ENCODE data around the gene GSTT4. TPM values are rescaled to one million over a fixed set of nuclear protein-coding genes. Genes with fewer than 3 reads are reported as not detected.

The GSTT4 gene
- total RNA-seq, 1 experiment from 2014 or later = not detected

DNA sequence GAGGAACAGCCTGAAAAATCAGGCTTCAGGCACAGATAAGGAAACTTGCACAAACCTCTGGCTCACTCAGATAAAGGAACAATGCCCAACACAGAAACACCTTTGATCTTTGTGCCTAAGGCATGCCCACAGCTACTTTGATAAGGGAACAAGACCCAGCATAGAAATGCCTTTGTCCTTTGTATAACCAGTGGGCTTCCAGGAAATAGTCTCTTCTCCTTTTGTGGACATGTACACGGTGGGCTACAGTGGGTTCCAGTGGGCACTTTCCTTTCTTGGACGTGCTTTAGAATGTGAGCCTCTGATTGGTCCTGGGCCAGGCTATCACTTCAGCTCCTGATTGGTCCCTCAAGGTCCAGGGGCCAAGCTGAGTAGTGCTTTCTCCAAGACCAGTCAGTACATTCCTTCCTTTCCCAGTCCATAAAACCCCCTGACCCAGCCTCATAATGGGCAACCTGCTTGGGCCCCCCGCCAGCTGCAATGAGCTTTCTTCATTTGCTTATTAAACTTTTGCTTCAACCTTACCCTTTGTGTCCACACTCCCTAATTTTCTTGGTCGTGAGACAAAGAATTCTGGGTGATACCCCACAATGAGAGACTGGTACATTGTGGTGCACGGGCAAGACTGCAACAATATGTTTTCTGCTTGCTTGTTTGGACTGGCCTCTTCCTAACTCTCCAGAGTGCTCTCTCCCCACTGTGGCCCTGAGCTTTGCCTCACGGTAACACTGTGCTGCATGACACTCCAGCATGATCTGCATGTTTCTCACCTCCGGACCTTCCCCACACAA is 4.2 kb upstream of the GSTT4 start:
- BruUV-seq (replicated peaks) = no TSS peak
- TF ChIP-seq EZH2 (IDR thresholded peaks at IDR 0.05; ENCODE audit: low read length, unreplicated experiment) (no peak), EZH2phosphoT487 (IDR thresholded peaks at IDR 0.05; ENCODE audit: borderline replicate concordance, low read length) (no peak)
- TF ChIP-seq, protein P1, sequence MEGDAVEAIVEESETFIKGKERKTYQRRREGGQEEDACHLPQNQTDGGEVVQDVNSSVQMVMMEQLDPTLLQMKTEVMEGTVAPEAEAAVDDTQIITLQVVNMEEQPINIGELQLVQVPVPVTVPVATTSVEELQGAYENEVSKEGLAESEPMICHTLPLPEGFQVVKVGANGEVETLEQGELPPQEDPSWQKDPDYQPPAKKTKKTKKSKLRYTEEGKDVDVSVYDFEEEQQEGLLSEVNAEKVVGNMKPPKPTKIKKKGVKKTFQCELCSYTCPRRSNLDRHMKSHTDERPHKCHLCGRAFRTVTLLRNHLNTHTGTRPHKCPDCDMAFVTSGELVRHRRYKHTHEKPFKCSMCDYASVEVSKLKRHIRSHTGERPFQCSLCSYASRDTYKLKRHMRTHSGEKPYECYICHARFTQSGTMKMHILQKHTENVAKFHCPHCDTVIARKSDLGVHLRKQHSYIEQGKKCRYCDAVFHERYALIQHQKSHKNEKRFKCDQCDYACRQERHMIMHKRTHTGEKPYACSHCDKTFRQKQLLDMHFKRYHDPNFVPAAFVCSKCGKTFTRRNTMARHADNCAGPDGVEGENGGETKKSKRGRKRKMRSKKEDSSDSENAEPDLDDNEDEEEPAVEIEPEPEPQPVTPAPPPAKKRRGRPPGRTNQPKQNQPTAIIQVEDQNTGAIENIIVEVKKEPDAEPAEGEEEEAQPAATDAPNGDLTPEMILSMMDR (conservative IDR thresholded peaks at IDR 0.05; ENCODE audit: low read depth, low read length) = no peak
- CTCF ChIA-PET = no interaction called here

GRCh38 chr22:24008381-24009226 is 3.4 kb upstream of the GSTT4 start:
- H3K27ac ChIP-seq (ENCODE audit: low read length) = no peak overlapping the region
- H3K36me3 ChIP-seq (ENCODE audit: low read depth, low read length) = no peaks in the 10 kb centered on the region
- ChIA-PET POLR2A (ENCODE audit: unreplicated experiment) (no interaction called here), CTCF (no interaction called here)
- no peaks in the 10 kb centered on the region for H3K4me1 ChIP-seq (ENCODE audit: insufficient read depth, low read length)
- no peak overlapping the region for H3K9ac ChIP-seq (ENCODE audit: low read length)
- TF ChIP-seq, protein P1 (conservative IDR thresholded peaks at IDR 0.05; ENCODE audit: low read depth, low read length) = no peak
- TF ChIP-seq EZH2phosphoT487 (IDR thresholded peaks at IDR 0.05; ENCODE audit: borderline replicate concordance, low read length) (no peak), EZH2 (IDR thresholded peaks at IDR 0.05; ENCODE audit: low read length, unreplicated experiment) (no peak)
- no TSS peak for BruUV-seq (replicated peaks)
- H3K27me3 ChIP-seq (ENCODE audit: low read length) = no peaks in the 10 kb centered on the region
- H3F3A ChIP-seq (ENCODE audit: low read length, unreplicated experiment) = no peaks in the 10 kb centered on the region
- H3K4me3 ChIP-seq (ENCODE audit: low read length) = no peak overlapping the region
- DNase-seq = no peak
- intact Hi-C loops (cut with micrococcal nuclease) = no loop called here
- no peaks in the 10 kb centered on the region for H3K9me3 ChIP-seq (ENCODE audit: low read length)
- no peak overlapping the region for H2AFZ ChIP-seq (ENCODE audit: low read length)
- H3K79me2 ChIP-seq (ENCODE audit: low read length) = peaks cover 24% of the 10 kb centered on the region
- no peak overlapping the region for H3K4me2 ChIP-seq (ENCODE audit: low read length)
- H3K9me2 ChIP-seq (replicated peaks; ENCODE audit: low read length) = no peaks in the 10 kb centered on the region
- H4K20me1 ChIP-seq (ENCODE audit: low read length) = no peaks in the 10 kb centered on the region
- no peak for ATAC-seq

More for the DNA sequence above, 4.2 kb upstream of the GSTT4 start:
- Histone ChIP-seq H3K4me1 (ENCODE audit: insufficient read depth, low read length) (no peaks in the 10 kb centered on the region), H3K9me2 (replicated peaks; ENCODE audit: low read length) (no peaks in the 10 kb centered on the region), H3K79me2 (ENCODE audit: low read length) (peaks cover 32% of the 10 kb centered on the region), H3F3A (ENCODE audit: low read length, unreplicated experiment) (no peaks in the 10 kb centered on the region), H3K27me3 (ENCODE audit: low read length) (no peaks in the 10 kb centered on the region), H4K20me1 (ENCODE audit: low read length) (no peaks in the 10 kb centered on the region), H3K9ac (ENCODE audit: low read length) (no peak overlapping the region), H3K4me3 (ENCODE audit: low read length) (no peak overlapping the region), H3K4me2 (ENCODE audit: low read length) (no peak overlapping the region), H3K36me3 (ENCODE audit: low read depth, low read length) (no peaks in the 10 kb centered on the region), H2AFZ (ENCODE audit: low read length) (no peak overlapping the region), H3K27ac (ENCODE audit: low read length) (no peak overlapping the region), H3K9me3 (ENCODE audit: low read length) (no peaks in the 10 kb centered on the region)
- POLR2A ChIA-PET (ENCODE audit: unreplicated experiment) = no interaction called here
- intact Hi-C loops (cut with micrococcal nuclease) = no loop called here
- DNase-seq (no peak), ATAC-seq (no peak)

- intact Hi-C loops (cut with micrococcal nuclease) = no loop called here
- ChIA-PET POLR2A (ENCODE audit: unreplicated experiment) (no interaction called here), CTCF (no interaction called here)
- Histone ChIP-seq H3K36me3 (ENCODE audit: low read depth, low read length) (no peaks in the 10 kb centered on the region), H3K4me1 (ENCODE audit: insufficient read depth, low read length) (no peaks in the 10 kb centered on the region), H3K9me3 (ENCODE audit: low read length) (no peaks in the 10 kb centered on the region), H3K27me3 (ENCODE audit: low read length) (no peaks in the 10 kb centered on the region), H4K20me1 (ENCODE audit: low read length) (no peaks in the 10 kb centered on the region), H3K27ac (ENCODE audit: low read length) (no peak overlapping the region), H3K79me2 (ENCODE audit: low read length) (peaks cover 17% of the 10 kb centered on the region), H3K9me2 (replicated peaks; ENCODE audit: low read length) (no peaks in the 10 kb centered on the region), H3K9ac (ENCODE audit: low read length) (no peak overlapping the region), H3F3A (ENCODE audit: low read length, unreplicated experiment) (no peaks in the 10 kb centered on the region), H3K4me2 (ENCODE audit: low read length) (no peak overlapping the region), H2AFZ (ENCODE audit: low read length) (no peak overlapping the region), H3K4me3 (ENCODE audit: low read length) (no peak overlapping the region)
- no TSS peak for BruUV-seq (replicated peaks)
- no peak for TF ChIP-seq EZH2phosphoT487 (IDR thresholded peaks at IDR 0.05; ENCODE audit: borderline replicate concordance, low read length)
- no peak for TF ChIP-seq EZH2 (IDR thresholded peaks at IDR 0.05; ENCODE audit: low read length, unreplicated experiment)
- TF ChIP-seq, protein P1 (conservative IDR thresholded peaks at IDR 0.05; ENCODE audit: low read depth, low read length) = no peak
- ATAC-seq (no peak), DNase-seq (no peak)
Observed at GRCh38 chr22:24008022-24008283, 2.7 kb upstream of the GSTT4 start.
